Activated gamma-delta T cell (primary cell): ENCODE results near the gene NR4A1.

Experiments
- DNase-seq: peaks from one replicate; lab custom pipeline; 2025; lab: John Stamatoyannopoulos, UW

The NR4A1 gene

DNA sequence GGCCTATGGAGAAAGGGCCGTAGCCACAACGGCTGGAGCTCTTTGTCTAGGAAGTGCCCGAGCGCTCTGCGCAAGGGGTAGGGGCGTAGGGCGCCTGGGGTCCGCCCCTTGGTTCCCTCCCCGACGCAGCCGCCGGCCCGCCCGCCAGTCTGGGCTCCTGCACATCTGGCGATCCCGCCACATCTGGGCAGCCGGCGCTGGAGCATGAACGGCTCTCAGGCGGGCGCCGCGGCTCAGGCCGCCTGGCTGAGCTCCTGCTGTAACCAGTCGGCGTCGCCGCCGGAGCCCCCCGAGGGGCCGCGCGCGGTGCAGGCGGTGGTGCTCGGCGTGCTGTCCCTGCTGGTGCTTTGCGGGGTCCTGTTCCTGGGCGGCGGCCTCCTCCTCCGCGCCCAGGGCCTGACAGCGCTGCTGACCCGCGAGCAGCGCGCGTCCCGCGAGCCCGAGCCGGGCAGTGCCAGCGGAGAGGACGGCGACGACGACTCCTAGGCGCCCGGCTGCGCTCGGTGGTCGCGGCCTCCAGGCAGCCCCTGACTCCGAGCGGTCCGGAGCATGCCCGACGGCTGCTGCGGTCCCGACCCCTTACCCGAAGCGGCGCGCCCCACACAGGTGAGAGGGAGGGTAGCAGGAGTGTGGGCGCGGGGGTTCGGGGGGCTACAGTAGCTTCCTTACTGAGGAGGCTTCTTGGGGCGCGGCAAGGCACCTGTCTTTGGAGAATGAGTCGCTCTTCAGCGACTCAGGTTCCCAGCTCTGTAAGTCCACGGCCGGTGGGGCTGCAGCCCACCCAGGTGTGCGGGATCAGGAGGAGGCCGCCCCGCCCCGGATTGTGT, 28.5 kb downstream of the NR4A1 start, which contains the start of gene SMIM41:
SMIM41 (plus strand) TSS at position 129 of the 827 bp plus-strand sequence; CDS start at position 205, 76 bp downstream.
- DNase-seq = no peak

DNA sequence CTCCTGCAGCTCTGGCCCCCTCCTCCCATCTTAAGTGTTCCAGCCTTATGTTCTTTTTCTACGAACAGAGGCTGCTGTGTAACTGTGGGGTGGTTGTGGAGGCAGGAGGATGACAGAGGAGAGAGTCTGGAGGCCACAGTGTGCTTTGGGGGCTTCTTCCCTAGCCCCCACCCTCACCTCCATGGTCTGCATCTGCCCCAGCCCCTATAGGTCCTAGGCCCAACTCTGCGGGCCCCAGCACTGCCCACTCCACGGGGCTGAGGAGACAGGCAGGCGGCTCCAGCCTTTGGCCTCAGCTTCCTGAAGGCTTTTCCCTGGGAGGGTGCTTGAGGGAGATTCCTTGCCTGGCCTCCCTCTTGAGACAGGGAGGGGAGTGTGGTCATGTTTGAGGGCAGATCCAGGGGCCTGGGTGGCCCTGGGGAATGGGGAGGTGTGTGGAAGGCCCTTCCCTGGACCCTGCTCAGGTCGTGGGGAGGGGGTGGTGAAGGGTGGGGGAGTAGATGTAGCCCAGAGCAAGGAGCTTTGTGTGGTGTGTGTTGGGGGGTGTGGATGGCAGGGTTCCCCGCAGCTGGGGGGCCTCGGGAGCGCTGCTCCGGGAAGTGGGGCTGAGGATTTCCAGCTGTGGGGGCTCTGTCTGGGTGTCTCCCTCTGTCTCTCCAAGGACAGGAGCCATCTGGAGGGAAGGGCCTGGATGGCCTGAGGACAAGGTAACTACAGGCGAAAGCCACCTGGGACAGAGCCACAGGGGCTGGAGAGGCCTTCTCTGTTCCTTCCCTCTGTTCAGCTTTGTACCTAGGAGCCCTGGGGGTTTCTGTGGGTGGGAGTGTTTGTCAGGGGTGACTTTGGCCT, 29.4 kb downstream of the NR4A1 start:
- DNase-seq = no peak

DNA sequence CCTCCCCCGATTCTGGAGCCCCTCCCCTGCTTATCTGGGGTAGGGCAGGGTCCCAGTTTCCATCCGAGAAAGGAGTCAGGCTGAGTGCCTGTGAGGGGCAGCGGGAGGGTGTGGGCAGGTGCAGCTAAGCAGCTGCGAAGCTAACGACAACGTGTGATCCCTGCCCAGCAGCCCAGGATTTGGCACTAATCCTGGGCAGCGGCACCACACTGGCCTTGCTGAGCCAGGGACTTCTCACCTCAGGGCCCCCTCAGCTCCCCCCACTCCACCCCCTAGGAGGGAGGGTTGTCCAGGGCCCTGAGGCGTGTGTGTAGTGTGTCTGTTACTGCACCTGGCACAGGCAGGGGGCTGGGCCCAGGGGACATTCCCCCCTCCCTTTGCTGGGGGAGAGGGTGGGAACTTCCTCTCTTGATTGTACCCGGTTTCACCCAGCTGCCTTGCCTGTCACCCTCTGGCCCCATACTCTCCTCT, 30.1 kb downstream of the NR4A1 start:
- no peak for DNase-seq

DNA sequence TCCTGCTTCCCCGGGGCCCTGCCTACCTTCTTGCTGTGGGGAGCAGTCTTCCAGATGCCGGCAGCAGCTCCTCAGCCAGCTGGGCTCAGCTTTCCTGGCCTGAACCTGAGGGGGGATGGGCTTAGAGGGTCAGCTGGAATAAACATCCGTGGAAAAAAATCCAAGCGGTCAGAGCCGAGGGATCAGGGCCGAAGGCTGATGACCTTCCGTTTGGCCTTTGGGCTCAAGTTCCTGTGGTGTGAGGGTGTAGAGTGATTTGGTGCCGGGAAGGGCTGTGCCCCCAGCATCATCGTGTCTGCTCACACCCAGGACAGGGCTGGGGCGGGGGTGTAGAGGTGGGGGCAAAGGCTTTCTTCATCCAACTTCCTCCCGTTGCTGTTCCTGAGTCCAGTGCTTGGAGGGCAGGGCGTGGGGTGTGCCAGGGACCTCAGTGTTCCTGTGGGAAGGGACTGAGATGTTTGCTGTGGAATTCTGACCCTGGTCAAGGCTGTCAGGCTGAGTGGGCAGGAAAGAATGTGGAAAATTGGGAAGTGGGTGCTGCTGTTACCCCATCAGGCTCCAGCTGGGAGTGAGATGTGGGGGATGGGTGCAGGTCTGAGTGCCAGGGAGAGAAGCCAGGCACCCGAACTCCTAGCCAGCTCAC, 30.9 kb downstream of the NR4A1 start:
- DNase-seq = no peak

DNA sequence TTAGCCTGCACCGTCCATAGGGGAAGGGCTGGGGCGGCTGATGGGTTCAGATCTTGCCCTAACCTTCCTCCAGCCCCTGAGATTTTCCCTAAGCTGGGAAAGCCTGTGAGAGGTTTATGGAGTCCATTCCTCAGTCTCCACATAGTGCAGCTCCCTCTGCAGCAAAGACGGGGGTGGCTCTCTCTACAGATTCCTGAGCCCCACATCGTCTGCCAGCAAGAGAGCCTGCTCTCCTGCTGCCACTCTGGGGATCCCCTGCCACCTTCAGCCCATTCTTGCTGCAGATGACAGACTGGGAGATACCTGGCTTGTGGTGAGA, 31.4 kb downstream of the NR4A1 start:
- DNase-seq = no peak

DNA sequence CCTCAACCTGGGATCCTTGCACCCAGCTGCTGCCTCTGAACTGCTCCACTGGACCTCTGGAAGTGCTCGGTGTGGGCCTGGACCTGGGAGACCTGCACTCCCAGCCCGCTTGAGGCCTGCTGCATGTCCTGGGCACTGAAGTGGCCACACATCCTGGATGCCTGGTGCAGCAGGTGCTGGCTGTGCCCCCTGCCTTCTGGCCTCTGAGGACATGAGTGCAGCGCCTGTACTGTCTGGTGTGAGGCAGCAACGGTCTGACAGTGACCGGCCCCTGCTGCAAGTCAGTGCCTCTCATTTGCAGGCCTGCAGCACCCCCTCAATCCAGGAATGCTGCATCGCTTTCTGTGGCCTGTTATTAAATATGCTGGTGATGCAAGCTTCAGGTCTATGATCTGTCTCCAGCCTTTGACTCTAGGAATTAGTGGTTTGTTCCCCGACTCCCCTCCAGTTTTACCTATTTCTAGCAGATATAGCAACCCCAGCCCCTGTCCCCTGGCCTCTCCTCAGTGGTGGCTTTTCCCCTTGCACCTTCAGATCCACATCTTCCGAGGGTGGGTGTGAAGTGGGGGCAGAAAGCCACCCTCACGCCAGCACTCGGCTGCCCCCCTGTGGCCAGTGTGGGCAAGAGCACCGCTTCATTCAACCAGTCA, 31.9 kb downstream of the NR4A1 start:
- peak; percentile 30 for DNase-seq

DNA sequence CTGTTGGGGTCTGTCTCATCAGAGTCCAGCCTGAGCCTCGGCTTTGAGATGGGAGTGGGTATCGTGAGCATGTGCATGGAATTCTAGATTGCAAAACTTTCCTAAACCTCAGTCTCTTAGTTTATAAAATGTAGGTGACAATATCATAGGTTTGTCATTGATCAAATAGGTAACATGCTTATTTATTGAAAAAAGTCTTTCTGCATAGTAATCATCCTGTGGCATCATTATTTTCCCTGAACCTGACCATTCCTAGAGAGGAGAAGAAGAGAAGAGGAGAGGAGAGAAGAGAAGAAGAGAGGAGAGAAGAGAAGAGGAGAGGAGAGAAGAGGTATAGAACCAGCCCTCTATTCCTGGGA, 32.4 kb downstream of the NR4A1 start:
- no peak for DNase-seq

DNA sequence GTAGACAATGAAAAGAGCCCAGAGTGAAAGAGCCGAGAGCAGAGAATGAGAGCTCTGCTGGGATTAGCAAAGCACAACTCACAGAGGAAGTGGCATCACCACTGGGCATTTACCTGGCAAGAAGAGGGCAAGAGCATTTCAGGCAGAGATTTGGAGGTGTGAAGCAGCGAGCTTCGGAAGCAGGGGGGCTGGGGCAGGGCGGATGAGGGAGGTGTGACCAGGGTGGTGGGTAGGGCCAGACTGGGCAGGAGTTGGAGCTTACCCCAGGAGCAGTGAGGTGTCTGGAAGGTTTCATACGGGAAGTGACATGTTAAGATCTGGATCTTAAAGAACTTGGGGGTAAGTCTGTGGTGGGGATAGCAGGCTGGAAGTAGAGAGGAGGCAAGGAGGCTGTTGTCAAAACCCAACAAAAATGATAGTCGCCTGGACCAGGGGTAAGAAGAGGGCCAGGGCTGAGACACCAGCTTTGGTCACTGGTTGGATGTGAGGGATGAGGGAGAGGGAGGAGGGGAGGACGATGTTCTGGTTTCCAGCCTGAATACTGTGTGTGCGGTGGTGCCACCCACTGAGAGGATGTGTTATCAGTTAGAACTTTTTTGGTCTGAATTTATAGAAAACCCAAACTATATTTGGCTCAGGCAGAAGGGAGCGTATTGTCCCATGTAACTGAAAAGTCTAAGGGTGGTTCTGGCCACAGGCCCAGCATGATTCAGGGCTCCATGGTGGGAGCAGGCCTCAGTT, 33.4 kb downstream of the NR4A1 start:
- DNase-seq = no peak

DNA sequence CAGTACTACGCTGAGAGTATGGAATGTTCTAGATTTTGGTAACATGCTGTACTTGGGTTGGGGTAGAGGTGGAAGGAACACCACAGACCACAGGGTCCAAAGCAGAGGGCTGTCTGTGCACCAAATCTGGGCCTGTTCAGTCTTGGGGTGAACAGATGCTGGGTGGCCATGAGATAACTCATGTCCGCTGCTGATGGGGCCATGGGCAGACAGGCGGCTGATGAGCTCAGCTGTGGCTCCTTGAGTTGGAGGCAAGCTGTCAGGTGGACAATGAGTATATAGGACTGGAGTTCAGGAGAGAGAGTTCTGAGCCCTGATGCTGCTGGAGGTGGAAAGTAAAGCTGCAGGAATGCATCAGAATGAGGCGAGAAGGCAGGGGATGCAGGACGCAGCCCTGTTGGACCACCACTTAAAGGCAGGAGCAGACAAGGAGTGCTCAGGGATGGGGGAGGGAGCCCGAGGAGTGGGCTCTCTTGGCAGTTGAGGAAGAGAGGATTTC, 34.5 kb downstream of the NR4A1 start:
- no peak for DNase-seq

DNA sequence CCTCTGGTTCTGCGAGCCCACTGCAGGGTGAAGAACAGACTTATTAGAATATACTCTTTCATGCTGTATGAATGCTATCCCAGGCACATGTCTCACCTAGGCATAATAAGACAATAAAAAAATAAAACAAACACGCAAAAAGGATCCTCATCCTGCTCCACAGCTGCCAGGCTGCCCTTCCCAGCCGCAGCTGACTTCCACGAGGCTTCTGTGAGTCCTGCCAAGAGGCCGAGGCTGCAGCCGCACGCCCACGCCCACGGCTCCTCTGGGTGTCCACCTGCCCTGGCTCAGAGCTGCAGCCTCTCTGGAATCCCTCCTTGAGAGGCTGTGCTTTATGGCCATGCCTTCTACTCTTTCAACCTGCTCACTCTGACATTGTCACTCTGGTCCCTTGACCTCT, 35.1 kb downstream of the NR4A1 start:
- DNase-seq = no peak

DNA sequence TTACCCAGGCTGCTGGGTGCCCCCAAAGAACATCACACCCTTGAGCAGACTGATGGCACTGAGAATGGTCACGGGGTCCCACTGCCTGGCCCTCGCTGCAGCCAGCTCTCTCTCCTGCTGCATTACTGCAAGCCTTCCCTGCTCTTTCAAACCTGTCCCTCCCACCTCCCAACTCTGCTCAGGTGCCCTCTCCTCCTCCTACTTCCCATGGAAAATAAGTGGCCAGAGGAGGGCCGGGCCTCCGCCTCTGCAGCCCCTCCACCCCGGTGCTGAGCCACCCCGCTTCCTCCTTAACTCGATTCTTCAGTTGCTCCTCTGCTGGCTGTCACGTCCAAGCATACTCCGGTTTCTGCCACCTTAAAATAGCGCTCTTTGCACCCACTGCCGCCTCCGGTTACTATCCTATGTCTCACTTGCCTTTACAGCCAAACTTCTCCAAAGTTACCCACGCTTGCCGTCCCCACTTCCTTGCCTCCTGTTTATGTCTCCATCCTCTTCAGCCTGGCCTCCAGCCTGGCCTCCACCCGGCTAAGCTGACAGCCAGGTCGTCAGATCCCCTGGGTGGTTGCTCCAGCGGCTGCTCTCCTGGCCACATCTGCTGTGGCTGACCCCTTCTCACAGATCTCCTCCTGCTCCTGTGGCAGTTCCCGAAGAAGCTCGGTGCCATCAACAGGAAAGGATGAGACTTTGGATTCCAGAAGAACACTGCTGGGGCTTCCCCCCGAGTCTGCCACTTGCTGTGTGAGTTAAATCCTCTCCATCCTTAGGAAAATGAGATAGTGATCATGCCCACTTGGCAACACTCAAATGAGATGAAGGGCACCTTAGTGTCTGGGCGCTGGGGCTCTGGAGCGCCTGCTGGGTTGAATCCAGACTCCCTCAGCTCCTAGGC, 35.9 kb downstream of the NR4A1 start:
- no peak for DNase-seq

DNA sequence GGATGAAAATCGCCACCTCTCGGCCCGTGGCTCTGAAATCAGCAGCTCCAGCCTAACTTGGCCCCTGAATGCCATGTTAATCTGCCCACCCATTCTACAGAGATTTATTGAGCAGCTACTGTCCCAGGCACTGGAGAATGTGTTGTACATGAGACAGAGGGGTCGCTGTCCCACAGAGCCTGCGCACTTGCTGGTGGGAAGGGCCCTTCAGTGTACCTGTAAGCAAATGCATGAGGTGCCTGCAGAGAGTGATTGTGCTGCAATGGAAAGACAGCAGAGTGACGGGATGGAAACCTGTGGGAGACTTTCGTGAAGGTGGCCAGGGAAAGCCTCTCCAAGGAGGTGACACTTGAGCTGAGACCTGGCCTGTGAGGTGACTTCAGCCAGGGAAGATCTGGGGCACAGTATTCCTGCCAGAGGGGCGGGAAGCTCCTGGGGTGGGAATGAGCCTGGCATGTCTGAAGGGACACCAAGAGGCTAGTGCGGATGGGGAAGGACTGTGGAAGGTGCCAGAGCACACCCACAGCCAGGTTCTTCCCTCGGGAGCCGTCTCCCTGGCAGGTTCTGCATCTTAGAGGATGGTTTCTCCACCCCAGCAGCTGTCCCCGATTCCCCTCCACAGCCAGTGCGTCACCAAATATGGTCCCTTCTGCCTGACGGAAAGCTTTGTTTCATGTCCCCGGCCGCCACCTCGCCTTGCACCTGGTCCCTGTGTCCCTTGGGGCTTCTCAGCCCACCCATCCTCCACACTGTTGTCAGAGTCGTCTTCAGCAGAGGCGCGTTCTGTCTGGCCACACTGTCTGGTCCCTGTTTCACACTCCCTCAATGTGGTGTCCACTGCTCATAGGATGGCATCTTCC, 36.9 kb downstream of the NR4A1 start:
- DNase-seq = no peak

DNA sequence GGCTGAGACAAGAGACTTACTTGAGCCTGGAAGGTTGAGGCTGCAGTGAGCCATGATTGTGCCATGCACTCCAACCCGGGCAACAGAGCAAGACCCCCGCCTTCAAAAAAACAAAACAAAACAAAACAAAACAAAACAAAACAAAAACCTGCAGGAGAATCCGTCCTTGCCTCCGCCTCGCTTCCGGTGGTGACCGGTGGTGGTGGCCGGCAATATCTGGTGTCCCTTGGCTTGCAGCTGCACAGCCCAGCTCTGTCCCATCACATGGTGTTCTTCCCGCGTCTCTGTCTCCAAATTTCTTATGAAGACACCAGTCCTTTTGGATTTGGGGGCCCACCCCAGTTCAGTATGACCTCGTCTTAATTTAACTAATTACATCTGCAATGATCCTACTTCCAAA, 38.2 kb downstream of the NR4A1 start:
- no peak for DNase-seq

DNA sequence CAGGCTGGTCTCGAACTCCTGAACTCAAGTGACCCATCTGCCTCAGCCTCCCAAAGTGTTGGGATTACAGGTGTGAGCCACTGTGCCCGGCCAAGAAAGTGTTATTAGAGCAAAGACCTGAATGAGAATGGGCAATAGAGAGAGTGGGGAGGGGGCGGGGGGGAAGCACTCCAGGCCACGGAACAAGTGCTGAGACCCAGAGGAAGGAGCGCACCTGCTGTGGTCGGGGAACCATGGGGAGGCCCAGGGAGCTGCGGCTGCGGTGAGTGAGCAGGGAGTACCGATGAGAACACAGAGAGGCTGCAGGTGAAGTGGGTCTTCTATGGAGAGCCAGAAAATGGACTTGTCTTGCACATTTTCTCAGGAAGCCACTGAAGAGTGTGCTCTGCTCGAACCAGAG, 39.0 kb downstream of the NR4A1 start:
- no peak for DNase-seq

DNA sequence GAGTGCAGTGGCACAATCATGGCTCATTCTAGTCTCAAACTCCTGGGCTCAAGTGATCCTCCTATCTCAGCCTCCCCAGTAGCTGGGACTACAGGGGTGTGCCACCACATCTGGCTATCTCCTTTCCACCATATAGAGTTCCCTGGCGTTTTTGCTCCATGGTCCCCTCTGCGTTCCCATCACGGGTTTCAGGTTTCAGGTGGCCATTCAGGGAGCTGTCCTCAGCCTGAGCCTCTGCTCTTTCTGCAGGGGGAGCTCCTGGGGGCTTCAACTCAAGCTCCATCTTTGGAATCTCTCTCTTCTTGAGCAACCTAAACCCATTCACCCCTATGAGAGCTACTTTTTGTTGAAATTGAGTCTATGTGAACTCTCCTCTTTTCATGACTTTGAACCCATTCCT, 39.8 kb downstream of the NR4A1 start:
- DNase-seq = no peak

DNA sequence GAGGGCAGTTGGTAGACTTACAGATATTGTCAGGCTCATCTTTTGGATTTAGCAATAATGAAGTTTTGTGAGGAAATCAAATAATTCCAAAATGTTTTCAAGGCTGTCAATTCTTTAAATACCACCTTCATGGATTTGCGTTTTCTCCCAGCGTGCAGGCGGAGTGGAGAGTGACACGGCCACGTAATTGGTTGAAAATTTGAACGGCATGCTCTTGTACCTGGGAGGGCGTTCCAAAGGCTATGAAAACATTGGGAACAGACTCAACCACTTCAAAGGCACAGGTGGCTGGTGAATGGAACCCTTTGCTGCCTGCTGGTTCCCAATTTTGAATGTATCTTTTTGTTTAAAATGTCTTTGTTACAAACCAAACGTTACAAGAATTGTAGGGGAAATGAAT, 40.6 kb downstream of the NR4A1 start:
- no peak for DNase-seq

DNA sequence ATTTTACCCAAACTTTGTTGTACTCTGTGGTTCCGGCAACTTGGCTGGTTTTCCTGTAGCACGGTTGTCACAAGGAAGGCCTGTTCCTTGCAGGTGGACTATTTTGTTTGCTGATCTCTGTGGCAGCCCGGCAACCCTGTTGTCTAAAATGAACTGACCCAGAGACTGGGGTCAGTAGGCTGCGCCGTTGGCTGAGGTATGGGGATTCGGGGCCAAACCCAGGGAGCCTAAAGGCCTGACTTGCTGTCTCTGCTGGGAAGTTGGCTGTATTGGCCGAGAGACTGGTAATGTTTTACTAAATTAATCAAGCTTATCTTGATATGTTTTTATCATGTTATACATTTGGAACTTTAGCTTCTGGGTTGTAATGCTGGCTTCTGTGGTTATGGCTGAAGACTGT, 42.1 kb downstream of the NR4A1 start:
- no peak for DNase-seq

DNA sequence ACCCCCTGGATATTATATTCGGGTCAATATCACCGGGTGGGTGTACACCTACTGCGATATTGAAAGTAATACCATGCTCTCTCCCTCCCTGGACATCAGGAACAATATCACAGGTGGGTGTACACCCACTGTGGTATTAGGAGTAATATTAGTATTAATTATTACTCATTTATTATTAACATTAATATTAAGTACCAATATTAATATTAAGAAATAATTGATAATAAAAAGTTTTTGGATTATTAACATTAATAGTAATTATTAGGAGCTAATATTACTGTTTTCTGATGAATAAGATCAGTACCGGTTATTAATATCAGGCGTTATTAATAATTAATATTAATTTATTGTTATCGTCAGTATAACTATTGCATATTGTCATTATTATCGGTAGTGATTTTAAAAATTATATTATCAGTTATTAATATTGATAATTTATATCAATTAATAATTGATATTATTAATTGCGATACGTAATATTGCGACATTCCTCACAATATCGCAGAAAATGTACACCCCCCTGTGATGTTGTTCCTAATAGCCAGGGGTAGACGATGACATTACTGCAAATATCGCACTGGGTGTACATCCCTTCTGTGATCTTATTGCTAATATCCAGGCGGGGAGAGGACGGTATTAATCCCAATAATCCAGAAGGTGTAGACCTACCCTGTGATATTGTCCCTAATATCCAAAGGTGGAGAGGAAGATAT, 45.2 kb downstream of the NR4A1 start:
- DNase-seq = no peak
